AG10803 (cell line): ENCODE data around the gene ARHGAP23.

Experiments used
- DNase-seq: peaks from one replicate; pipeline ENCODE4 v3.0.0; 2010; ENCODE audit warnings: low read depth
- H3K4me3 ChIP-seq: 2 replicates; pipeline ENCODE4 v1.5.1; 2011; ENCODE audit warnings: mild to moderate bottlenecking, low read length, control low read depth
- TF ChIP-seq, protein P1 (sequence below): conservative IDR thresholded peaks from 2 replicates; pipeline ENCODE4 v1.5.1; 2011; ENCODE audit warnings: mild to moderate bottlenecking, low read length, control low read depth, inconsistent platforms

The ARHGAP23 gene

DNA sequence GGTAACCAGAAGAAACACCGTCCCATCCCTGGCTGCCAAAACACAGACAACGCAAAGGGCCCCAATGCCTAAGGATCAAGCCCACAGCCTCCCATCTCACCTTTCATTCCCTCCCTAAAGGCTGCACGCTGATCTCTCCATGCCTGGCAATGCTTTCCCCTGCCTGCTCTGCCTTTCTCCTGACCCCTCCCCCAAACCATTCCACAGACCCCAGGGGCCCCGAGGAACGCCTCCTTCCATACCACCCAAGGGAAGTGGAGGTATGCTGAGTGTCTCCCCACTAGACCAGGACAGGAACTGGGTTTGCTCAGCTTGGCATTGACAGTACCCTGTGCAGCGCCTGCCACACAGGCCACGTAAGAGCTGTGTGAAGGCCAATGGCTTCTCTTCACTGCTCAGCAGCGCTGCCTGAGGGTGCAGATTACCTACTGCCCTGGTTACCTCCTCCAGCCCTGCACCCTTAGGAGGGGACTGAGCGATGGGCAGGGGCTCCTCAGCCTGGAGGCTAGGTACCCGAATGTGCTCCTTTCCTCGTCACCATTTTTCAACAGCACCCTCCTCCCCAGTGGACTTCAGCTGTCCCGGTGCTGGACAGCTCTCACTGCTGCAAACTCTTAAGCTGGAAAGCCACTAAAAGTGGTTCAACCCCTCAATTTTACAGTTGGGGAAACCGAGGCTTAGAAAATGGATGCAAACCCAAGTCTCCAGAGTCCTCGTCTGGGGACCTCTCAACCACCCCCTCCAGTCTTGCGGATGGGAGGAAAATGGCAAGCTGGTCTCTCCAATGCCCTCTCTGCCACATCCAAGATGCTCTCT, 132.4 kb downstream of the ARHGAP23 start:
- TF ChIP-seq, protein P1, sequence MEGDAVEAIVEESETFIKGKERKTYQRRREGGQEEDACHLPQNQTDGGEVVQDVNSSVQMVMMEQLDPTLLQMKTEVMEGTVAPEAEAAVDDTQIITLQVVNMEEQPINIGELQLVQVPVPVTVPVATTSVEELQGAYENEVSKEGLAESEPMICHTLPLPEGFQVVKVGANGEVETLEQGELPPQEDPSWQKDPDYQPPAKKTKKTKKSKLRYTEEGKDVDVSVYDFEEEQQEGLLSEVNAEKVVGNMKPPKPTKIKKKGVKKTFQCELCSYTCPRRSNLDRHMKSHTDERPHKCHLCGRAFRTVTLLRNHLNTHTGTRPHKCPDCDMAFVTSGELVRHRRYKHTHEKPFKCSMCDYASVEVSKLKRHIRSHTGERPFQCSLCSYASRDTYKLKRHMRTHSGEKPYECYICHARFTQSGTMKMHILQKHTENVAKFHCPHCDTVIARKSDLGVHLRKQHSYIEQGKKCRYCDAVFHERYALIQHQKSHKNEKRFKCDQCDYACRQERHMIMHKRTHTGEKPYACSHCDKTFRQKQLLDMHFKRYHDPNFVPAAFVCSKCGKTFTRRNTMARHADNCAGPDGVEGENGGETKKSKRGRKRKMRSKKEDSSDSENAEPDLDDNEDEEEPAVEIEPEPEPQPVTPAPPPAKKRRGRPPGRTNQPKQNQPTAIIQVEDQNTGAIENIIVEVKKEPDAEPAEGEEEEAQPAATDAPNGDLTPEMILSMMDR, result no peak
- H3K4me3 ChIP-seq, result no peak overlapping the region
- peak; percentile 12 for DNase-seq

DNA sequence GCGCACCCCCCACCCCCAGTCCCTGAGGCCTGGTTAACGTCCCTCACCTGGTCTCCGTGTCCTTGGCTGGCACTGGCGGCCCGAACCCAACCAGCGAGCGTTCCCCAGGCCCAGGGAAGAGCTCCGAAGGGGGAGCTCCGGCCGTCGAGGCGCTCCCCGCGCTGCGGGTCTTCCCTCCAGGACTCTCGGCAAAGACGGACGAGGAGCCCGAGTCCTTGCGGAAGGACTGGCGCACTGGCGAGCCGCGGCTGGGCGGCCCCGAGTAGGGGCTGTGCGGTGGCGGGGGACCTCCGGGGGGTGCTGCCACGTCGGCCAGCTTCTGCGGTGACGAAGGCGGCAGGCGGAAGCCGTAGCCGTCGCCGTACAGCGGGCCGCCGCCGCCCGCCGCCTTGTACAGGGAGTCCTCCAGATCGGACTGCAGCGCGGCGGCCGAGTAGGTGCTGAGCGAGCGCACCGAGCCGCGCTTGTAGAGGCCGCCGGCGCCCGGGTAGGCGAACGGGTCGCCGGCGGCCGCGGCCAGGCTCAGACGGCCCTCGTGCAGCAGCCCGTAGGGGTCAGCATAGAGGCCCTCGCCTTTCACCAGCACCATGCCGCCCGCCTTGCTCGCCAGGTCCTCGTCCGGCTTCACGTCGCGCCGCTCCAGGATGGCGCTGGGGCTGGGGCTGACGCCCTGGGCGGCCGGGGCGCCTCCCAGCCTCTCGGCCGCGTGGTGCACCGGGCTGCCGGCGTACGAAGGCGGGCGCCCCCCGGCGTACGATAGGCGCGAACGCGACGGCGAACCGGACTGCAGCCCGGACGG, 133.4 kb downstream of the ARHGAP23 start:
- H3K4me3 ChIP-seq, result no peak overlapping the region
- TF ChIP-seq, protein P1, result no peak
- DNase-seq, result no peak
